GM13977 (cell line): ENCODE measurements around the gene RPS23.

Experiments used
- DNase-seq: peaks from one replicate; pipeline ENCODE4 v3.0.0; 2012; ENCODE audit warnings: low spot score
- in situ Hi-C: fragments of 300-500 bp; cut with MboI; formaldehyde crosslinking; loops from one replicate; pipeline ENCODE4 v1.12.0; 2022; ENCODE audit warnings: low sequenced_read_pairs, low pct_unique_long_range_greater_than_20kb, mixed read lengths, inconsistent platforms; ENCODE audit not compliant: unreplicated experiment
- TF ChIP-seq, protein P1 (sequence below): IDR thresholded peaks from 2 replicates; pipeline ENCODE4 v1.5.1; 2012; ENCODE audit warnings: mild to moderate bottlenecking, control low read depth; ENCODE audit not compliant: insufficient read depth; ENCODE audit errors: extremely low read depth, missing control alignments

Gene RPS23

DNA sequence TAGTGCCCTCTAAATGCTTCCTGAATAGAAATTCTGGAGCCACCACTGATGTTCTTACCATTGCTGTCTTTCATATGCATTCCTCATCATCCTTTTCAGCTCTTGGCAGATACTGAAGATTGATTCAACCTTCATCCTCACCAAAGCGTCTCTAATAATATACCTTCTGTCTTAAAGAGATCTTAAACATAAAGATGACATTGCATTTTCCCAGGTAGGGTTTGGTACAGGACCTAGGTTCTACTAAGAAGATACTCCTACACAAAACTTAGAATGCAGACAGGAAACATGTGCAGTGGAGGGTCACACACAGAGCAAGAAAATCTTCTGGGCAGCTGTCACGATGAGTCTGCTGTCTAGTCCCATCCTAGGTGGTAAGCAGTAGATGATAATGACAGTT is 41.0 kb upstream of the RPS23 start:
- in situ Hi-C loops: no loop called here
- no peak for DNase-seq
- TF ChIP-seq, protein P1, sequence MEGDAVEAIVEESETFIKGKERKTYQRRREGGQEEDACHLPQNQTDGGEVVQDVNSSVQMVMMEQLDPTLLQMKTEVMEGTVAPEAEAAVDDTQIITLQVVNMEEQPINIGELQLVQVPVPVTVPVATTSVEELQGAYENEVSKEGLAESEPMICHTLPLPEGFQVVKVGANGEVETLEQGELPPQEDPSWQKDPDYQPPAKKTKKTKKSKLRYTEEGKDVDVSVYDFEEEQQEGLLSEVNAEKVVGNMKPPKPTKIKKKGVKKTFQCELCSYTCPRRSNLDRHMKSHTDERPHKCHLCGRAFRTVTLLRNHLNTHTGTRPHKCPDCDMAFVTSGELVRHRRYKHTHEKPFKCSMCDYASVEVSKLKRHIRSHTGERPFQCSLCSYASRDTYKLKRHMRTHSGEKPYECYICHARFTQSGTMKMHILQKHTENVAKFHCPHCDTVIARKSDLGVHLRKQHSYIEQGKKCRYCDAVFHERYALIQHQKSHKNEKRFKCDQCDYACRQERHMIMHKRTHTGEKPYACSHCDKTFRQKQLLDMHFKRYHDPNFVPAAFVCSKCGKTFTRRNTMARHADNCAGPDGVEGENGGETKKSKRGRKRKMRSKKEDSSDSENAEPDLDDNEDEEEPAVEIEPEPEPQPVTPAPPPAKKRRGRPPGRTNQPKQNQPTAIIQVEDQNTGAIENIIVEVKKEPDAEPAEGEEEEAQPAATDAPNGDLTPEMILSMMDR: no peak

DNA sequence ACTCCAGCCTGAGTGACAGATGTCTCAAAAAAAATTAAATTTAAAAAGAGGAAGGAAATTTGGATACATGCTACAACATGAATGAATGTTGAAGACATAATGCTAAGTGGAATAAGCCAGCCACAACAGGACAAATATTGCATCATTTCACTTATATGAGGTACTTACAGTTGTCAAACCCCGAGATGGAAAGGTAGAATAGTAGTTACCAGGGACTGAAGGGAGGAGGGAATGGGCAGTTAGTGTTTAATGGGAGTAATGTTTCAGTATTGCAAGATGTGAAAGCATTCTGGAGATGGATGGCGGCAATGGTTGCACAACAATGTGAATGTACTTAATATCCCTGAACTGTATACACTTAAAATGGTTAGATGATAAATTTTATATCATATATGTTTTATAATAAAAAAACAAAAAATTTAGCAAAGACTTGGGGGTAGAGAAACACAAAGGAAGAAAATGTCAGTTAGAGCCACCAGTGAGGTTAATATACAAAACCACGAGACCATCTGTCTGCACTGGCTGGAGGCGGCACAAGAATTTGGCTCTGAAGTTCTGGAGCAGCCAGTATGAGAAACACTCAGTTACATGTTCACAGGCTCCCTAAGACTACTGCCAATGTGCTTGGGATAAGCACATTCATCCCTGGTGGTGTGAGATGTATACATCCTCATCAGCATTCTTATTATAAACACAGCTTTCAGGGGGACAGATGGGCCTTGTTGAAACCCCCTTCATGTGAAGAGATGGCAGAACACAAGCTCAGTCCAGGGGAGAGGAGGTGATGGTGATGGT is 37.0 kb upstream of the RPS23 start:
- TF ChIP-seq, protein P1: no peak
- in situ Hi-C loops: no loop called here
- no peak for DNase-seq

DNA sequence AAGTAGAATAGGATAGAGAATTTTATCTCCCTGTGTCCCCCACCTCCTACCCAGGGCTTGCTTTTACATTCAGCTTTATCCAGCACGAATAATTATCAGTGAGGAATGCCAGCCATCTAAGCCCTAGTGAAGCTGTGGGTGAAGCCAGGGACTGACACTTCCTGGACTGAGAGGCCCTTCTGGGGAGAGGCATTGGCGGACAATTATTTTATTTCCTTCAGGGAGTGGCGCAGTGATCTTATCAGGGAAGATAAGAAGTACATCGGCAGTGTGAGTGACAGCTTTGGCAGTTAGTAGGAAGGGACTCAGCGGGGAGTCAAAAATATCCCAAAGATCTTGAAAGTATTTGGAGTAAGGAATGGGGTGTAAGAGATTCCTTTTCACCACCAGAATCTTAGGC is 34.9 kb upstream of the RPS23 start:
- in situ Hi-C loops: no loop called here
- TF ChIP-seq, protein P1: no peak
- DNase-seq: no peak

DNA sequence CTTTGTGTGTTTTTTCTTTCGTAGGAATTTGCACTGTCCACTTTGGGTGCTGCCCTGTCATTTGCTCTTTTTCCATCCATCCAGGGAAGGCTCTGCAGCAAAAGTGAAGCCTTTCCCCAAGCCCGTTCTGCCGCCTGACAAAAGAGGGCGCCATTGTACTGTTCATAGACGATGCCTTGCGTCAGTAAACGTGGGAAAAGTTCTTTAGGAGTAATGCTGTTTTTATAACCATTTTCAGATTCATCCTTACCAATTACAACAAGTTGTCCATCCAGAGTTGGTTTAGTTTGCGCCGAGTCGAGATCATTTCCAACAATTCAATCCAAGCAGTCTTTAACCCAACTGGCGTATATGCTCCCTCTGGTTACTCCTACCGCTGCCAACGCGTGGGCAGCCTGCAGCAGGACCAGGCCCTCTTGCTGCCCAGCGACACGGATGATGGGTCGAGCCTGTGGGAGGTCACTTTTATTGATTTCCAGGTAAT is 34.3 kb upstream of the RPS23 start:
- in situ Hi-C loops: no loop called here
- peak; percentile 21 for DNase-seq
- TF ChIP-seq, protein P1: peak; percentile 67

DNA sequence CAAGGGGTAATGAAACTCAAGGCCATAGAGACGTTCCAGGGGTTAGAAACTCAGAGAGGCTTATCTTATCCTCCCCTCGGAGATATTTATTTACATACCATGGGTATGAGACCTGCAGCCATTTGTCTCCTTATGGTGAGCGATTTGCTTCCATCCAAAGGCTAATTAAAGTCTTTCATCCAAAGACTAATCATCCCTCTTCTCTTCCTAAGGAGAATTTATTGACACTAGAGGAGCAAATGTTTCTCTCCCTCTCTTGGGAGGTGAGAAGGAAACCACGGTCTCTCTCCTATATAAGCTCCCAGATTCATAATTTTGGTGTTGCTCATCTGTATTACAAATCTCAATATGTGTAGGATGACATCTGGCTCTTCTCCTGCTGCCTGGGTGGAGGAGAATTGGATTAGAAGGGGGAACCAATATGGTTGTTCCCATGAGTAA is 31.0 kb upstream of the RPS23 start:
- DNase-seq: no peak
- in situ Hi-C loops: no loop called here
- TF ChIP-seq, protein P1: no peak

DNA sequence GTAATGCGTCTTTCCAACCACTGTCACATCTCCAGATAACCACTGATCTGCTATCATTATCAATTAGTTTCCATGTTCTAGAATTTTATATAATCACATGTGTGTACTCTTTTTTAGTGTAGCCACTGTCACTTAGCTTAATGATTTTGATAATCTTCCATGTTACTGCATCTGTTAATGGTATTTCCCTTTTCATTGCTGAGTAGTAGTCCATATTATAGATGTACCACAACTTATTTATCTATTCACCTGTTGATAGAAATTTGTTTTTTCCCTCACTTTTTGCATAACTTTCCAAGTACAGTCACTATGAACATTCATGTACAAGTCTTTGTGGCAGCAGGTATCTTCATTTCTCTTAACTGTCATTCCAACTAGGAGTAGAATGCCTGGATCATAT is 30.3 kb upstream of the RPS23 start:
- in situ Hi-C loops: no loop called here
- DNase-seq: no peak
- TF ChIP-seq, protein P1: no peak
